ENCODE data around the gene ADCY6. TPM values are rescaled to one million over a fixed set of nuclear protein-coding genes. Genes with fewer than 3 reads are reported as not detected.

The ADCY6 gene
- total and polyA plus RNA-seq, 3 experiments from 2014 or later: 0.04 to 0.37 TPM; not detected in 1

DNA sequence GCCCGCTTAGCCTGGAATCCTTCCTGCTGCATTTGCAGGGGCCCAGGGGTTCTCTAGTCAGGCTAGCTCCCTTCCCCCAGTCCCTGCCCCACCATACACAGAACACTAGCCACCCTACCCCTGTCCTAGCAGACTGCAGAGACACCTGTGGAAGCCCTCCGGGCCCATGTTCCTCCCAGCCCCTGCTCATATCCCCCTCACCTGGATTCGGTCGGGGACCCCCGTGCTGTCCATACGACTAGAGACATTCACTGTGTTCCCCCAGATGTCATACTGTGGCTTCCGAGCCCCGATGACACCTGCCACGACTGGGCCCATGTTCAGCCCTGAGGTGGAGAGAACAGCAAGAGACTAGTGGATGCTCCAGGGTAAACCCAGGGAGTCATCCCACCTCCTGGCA, 20.2 kb downstream of the ADCY6 start:
- Mint-ChIP-seq H3K27me3 (peaks cover 7 to 10% of the 10 kb centered on the region in 2 donors), H3K9me3 (no peaks in the 10 kb centered on the region), H3K27ac (no peak overlapping the region), H3K4me3 (no peak overlapping the region), H3K36me3 (no peaks in the 10 kb centered on the region), H3K4me1 (peaks cover 11 to 13% (median 11%) of the 10 kb centered on the region in 3 donors)
- no peak overlapping the region for H3K27ac ChIP-seq (ENCODE audit: low read depth, low read length)
- DNase-seq: no peak
- no peaks in the 10 kb centered on the region for H3K27me3 ChIP-seq (ENCODE audit: insufficient read depth, low read length, poor library complexity, severe bottlenecking)
- CTCF ChIA-PET: no interaction called here
- no peak overlapping the region for H3K4me3 ChIP-seq (ENCODE audit: low read length)
- H3K4me1 ChIP-seq (ENCODE audit: insufficient read depth, low read length): no peaks in the 10 kb centered on the region
- H3K36me3 ChIP-seq (ENCODE audit: insufficient read depth, low read length): no peaks in the 10 kb centered on the region
- POLR2A ChIA-PET: no interaction called here
- H3K9me3 ChIP-seq (ENCODE audit: low read length): no peaks in the 10 kb centered on the region

DNA sequence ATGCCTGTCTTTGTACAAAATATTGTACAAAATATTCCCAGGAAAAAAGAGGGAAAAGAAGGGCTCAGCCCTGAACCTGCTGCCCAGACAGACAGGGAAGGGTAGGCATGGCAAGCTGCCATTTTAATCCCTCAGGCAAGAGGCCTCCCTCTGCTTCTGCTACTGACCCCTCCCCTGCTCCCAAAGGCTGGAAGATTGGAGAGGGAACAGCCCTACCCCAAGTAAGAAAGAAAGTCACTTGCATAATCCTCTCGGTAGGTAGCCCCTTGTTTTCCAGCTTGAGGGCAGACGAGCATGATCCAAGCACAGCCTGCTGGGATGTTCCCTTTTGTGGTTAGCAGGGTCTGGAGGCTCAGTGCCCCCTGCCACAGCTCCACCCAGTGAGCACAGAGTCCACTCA, 20.7 kb downstream of the ADCY6 start:
- H3K4me1 ChIP-seq (ENCODE audit: insufficient read depth, low read length): no peaks in the 10 kb centered on the region
- no peaks in the 10 kb centered on the region for H3K36me3 Mint-ChIP-seq
- H3K9me3 Mint-ChIP-seq: no peaks in the 10 kb centered on the region
- POLR2A ChIA-PET: no interaction called here
- no peaks in the 10 kb centered on the region for H3K9me3 ChIP-seq (ENCODE audit: low read length)
- H3K4me3 Mint-ChIP-seq: no peak overlapping the region
- H3K27me3 ChIP-seq (ENCODE audit: insufficient read depth, low read length, poor library complexity, severe bottlenecking): no peaks in the 10 kb centered on the region
- no peak overlapping the region for H3K27ac ChIP-seq (ENCODE audit: low read depth, low read length)
- H3K27ac Mint-ChIP-seq: no peak overlapping the region
- peaks cover 7% of the 10 kb centered on the region in 2 donors for H3K27me3 Mint-ChIP-seq
- peaks cover 11 to 13% (median 11%) of the 10 kb centered on the region in 3 donors for H3K4me1 Mint-ChIP-seq
- DNase-seq: no peak
- H3K4me3 ChIP-seq (ENCODE audit: low read length): no peak overlapping the region
- CTCF ChIA-PET: interaction anchor here (1.7 kb wide), 1 partner anchor 28 kb away, joined by 4 read pairs; no protein-coding TSS in a partner anchor
- H3K36me3 ChIP-seq (ENCODE audit: insufficient read depth, low read length): no peaks in the 10 kb centered on the region

DNA sequence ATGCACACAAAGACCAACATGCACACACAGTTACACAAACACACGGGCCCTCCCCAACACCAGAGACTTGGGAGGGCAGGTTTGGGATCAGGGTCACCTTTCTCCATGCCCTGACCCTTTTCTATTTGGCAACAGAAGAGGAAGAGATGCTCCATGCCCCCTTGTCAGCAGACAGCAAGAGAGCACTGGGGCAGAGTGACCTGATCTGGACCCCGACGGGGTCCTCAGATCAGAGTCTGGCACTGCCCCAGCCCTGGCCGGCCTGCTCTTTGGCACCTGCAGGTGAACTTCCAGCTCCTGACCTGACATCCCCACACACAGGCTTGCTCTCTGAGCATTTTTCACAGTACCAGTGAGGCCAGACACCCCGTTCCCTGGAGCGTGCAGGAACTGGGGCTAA, 21.4 kb downstream of the ADCY6 start:
- ChIA-PET POLR2A (no interaction called here), CTCF (interaction anchor here (1.7 kb wide), 1 partner anchor 28 kb away, joined by 4 read pairs; no protein-coding TSS in a partner anchor)
- H3K9me3 ChIP-seq (ENCODE audit: low read length): no peaks in the 10 kb centered on the region
- H3K4me3 ChIP-seq (ENCODE audit: low read length): no peak overlapping the region
- H3K4me1 ChIP-seq (ENCODE audit: insufficient read depth, low read length): no peaks in the 10 kb centered on the region
- Mint-ChIP-seq H3K27ac (peak overlapping the region in 1 of 8 donors; percentile 47), H3K27me3 (peaks cover 7% of the 10 kb centered on the region in 2 donors), H3K9me3 (no peaks in the 10 kb centered on the region), H3K4me3 (no peak overlapping the region), H3K36me3 (no peaks in the 10 kb centered on the region), H3K4me1 (peaks cover 11 to 13% (median 11%) of the 10 kb centered on the region in 3 donors)
- DNase-seq: no peak
- no peaks in the 10 kb centered on the region for H3K36me3 ChIP-seq (ENCODE audit: insufficient read depth, low read length)
- no peaks in the 10 kb centered on the region for H3K27me3 ChIP-seq (ENCODE audit: insufficient read depth, low read length, poor library complexity, severe bottlenecking)
- H3K27ac ChIP-seq (ENCODE audit: low read depth, low read length): no peak overlapping the region

DNA sequence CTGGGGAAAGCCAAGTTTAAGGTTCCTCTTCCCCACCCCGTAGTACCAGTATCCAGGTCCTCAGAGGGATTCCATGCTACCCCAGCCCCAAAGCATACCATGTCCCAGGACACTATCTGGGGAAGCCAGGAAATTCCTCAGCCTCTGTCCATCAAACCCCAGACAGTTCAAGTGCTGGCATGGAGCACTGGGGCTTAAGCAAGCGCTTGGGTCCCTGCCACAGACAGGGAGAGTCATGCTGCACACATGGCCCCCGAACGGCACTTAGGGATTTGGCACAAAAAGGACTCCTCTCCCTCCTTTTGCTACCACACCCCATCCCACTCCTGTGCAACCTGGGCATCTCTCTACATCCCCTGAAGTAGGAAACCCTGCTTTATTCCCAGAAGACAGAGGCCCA, 21.8 kb downstream of the ADCY6 start:
- H3K27me3 ChIP-seq (ENCODE audit: insufficient read depth, low read length, poor library complexity, severe bottlenecking): no peaks in the 10 kb centered on the region
- H3K27me3 Mint-ChIP-seq: peaks cover 7% of the 10 kb centered on the region in 2 donors
- no peak overlapping the region for H3K4me3 Mint-ChIP-seq
- no peaks in the 10 kb centered on the region for H3K4me1 ChIP-seq (ENCODE audit: insufficient read depth, low read length)
- H3K27ac ChIP-seq (ENCODE audit: low read depth, low read length): no peak overlapping the region
- H3K27ac Mint-ChIP-seq: no peak overlapping the region
- no peaks in the 10 kb centered on the region for H3K9me3 ChIP-seq (ENCODE audit: low read length)
- ChIA-PET CTCF (interaction anchor here (1.7 kb wide), 1 partner anchor 29 kb away, joined by 4 read pairs; no protein-coding TSS in a partner anchor), POLR2A (no interaction called here)
- H3K9me3 Mint-ChIP-seq: no peaks in the 10 kb centered on the region
- H3K4me1 Mint-ChIP-seq: peaks cover 11 to 13% (median 11%) of the 10 kb centered on the region in 3 donors
- no peaks in the 10 kb centered on the region for H3K36me3 ChIP-seq (ENCODE audit: insufficient read depth, low read length)
- DNase-seq: no peak
- H3K36me3 Mint-ChIP-seq: no peaks in the 10 kb centered on the region
- H3K4me3 ChIP-seq (ENCODE audit: low read length): no peak overlapping the region

DNA sequence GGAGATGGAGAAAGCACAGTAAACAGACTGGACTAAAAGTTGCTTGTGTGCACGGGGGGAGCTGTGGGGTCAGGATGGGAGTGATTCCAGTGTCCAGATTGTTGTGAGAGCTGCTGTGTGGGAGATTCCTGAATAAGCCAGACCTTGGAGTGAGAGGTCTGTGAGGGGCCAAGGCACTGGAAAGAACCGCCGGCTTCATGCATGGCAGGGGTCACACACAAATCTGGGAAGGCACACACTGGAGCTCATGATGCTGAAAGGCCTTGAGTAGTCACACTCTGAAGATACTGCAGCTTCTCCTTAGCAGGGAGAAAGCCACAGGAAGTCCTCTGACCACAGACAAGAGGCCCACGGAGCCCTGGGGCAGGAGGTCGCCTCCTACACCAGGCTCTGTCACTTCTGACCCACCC, 23.1 kb downstream of the ADCY6 start:
- Histone ChIP-seq H3K4me3 (ENCODE audit: low read length) (no peak overlapping the region), H3K4me1 (ENCODE audit: insufficient read depth, low read length) (no peaks in the 10 kb centered on the region), H3K27ac (ENCODE audit: low read depth, low read length) (no peak overlapping the region), H3K36me3 (ENCODE audit: insufficient read depth, low read length) (no peaks in the 10 kb centered on the region), H3K9me3 (ENCODE audit: low read length) (no peaks in the 10 kb centered on the region), H3K27me3 (ENCODE audit: insufficient read depth, low read length, poor library complexity, severe bottlenecking) (no peaks in the 10 kb centered on the region)
- H3K36me3 Mint-ChIP-seq: no peaks in the 10 kb centered on the region
- DNase-seq: no peak
- CTCF ChIA-PET: interaction anchor here (1.9 kb wide), 1 partner anchor 12 kb away, joined by 6 read pairs; no protein-coding TSS in a partner anchor
- no peak overlapping the region for H3K4me3 Mint-ChIP-seq
- H3K27me3 Mint-ChIP-seq: peaks cover 4 to 7% of the 10 kb centered on the region in 2 donors
- no peaks in the 10 kb centered on the region for H3K9me3 Mint-ChIP-seq
- POLR2A ChIA-PET: no interaction called here
- peak overlapping the region in 3 of 8 donors; percentile 6 to 67 (median 58) for H3K27ac Mint-ChIP-seq
- H3K4me1 Mint-ChIP-seq: peaks cover 11 to 13% (median 11%) of the 10 kb centered on the region in 3 donors

DNA sequence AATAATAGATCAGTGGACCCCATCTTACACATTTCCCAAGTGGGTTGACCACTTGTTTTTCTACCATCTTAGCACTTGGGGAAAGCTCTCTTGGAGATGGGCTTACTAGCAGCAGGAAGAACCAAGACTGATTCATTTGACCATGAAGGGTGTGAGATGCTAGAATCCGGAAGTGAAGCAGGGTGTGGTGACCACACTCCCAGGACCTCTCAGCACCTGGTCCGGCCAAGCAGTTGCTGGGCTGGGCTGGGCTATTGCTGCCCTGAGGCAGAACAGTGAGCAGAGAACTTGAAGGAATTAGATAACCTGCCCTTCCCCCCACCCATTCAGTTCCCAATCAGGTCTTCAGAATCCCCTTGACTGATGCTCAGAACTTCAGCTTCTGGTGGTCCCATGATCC, 24.4 kb downstream of the ADCY6 start:
- no peak overlapping the region for H3K4me3 Mint-ChIP-seq
- POLR2A ChIA-PET: no interaction called here
- H3K27me3 ChIP-seq (ENCODE audit: insufficient read depth, low read length, poor library complexity, severe bottlenecking): no peaks in the 10 kb centered on the region
- H3K36me3 ChIP-seq (ENCODE audit: insufficient read depth, low read length): no peaks in the 10 kb centered on the region
- no peaks in the 10 kb centered on the region for H3K4me1 ChIP-seq (ENCODE audit: insufficient read depth, low read length)
- no peak overlapping the region for H3K4me3 ChIP-seq (ENCODE audit: low read length)
- no peaks in the 10 kb centered on the region for H3K9me3 ChIP-seq (ENCODE audit: low read length)
- H3K36me3 Mint-ChIP-seq: no peaks in the 10 kb centered on the region
- no peak overlapping the region for H3K27ac Mint-ChIP-seq
- CTCF ChIA-PET: interaction anchor here (1.9 kb wide), 1 partner anchor 11 kb away, joined by 6 read pairs; no protein-coding TSS in a partner anchor
- no peaks in the 10 kb centered on the region for H3K9me3 Mint-ChIP-seq
- H3K27ac ChIP-seq (ENCODE audit: low read depth, low read length): no peak overlapping the region
- peaks cover 4 to 7% of the 10 kb centered on the region in 2 donors for H3K27me3 Mint-ChIP-seq
- DNase-seq: no peak
- peaks cover 11 to 13% (median 11%) of the 10 kb centered on the region in 3 donors for H3K4me1 Mint-ChIP-seq

DNA sequence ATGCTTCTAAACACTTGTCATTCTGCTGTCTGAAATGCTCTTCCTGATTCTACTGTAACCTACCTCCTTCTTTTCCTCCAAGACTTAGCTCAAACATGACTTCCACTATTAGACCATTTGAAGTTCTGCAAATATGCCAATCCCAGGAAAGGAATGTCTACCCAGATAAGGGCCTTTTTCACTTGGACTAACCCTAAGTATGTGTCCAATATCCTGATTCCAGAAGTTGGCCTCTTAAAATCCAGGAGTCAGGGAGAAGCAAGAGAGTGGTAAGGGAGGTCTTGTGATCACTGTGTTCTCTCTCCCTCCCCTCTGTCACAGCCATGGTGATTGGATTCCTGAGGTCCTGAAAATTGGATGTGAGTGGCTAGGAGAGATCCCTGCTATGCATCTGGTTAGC, 30.2 kb downstream of the ADCY6 start:
- H3K36me3 Mint-ChIP-seq: no peaks in the 10 kb centered on the region
- POLR2A ChIA-PET: no interaction called here
- Histone ChIP-seq H3K9me3 (ENCODE audit: low read length) (no peaks in the 10 kb centered on the region), H3K4me1 (ENCODE audit: insufficient read depth, low read length) (no peaks in the 10 kb centered on the region), H3K27ac (ENCODE audit: low read depth, low read length) (no peak overlapping the region), H3K27me3 (ENCODE audit: insufficient read depth, low read length, poor library complexity, severe bottlenecking) (no peaks in the 10 kb centered on the region), H3K4me3 (ENCODE audit: low read length) (no peak overlapping the region), H3K36me3 (ENCODE audit: insufficient read depth, low read length) (no peaks in the 10 kb centered on the region)
- H3K27me3 Mint-ChIP-seq: no peaks in the 10 kb centered on the region
- DNase-seq: no peak
- H3K4me1 Mint-ChIP-seq: no peaks in the 10 kb centered on the region
- no peaks in the 10 kb centered on the region for H3K9me3 Mint-ChIP-seq
- H3K27ac Mint-ChIP-seq: no peak overlapping the region
- H3K4me3 Mint-ChIP-seq: no peak overlapping the region
- CTCF ChIA-PET: interaction anchor here (7.6 kb wide), 1 partner anchor 36 kb away, joined by 88 read pairs; no protein-coding TSS in a partner anchor

DNA sequence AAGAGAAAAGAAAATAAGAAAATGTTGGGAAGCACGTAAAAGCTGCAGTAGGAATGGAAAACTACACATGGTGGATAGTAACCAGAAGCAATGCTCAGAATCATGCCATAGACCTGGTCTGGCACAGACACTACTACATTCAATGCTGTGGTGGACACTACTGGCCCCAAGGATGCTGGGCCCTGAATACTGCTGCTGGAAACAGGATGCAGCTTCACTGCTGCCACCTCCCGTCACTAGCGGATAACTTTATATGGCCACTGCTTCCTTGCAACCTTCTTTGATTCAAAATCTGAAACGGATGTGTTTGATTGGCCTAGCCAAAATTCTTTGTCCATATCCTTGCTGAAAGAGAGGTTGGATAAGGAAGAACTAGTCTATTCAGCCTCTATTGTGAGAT, 30.7 kb downstream of the ADCY6 start:
- H3K27me3 Mint-ChIP-seq: no peaks in the 10 kb centered on the region
- H3K9me3 Mint-ChIP-seq: no peaks in the 10 kb centered on the region
- DNase-seq: no peak
- H3K27ac ChIP-seq (ENCODE audit: low read depth, low read length): no peak overlapping the region
- H3K4me3 ChIP-seq (ENCODE audit: low read length): no peak overlapping the region
- no peaks in the 10 kb centered on the region for H3K4me1 ChIP-seq (ENCODE audit: insufficient read depth, low read length)
- H3K36me3 ChIP-seq (ENCODE audit: insufficient read depth, low read length): no peaks in the 10 kb centered on the region
- no peaks in the 10 kb centered on the region for H3K9me3 ChIP-seq (ENCODE audit: low read length)
- H3K4me3 Mint-ChIP-seq: no peak overlapping the region
- ChIA-PET POLR2A (no interaction called here), CTCF (interaction anchor here (7.6 kb wide), 1 partner anchor 36 kb away, joined by 88 read pairs; no protein-coding TSS in a partner anchor)
- H3K27ac Mint-ChIP-seq: no peak overlapping the region
- no peaks in the 10 kb centered on the region for H3K27me3 ChIP-seq (ENCODE audit: insufficient read depth, low read length, poor library complexity, severe bottlenecking)
- no peaks in the 10 kb centered on the region for H3K36me3 Mint-ChIP-seq
- H3K4me1 Mint-ChIP-seq: no peaks in the 10 kb centered on the region
